Endothelial cell of umbilical vein (primary cell): ENCODE results near the gene KRTAP6-1. TPM values are rescaled to one million over a fixed set of nuclear protein-coding genes. Genes with fewer than 3 reads are reported as not detected.

ENCODE experiments used
- BruUV-seq: library from RNA; stranded (reverse); fragments of 400-500 nt; replicated peaks from 2 replicates; lab custom pipeline; 2021; lab: Mats Ljungman, UMichigan
- CTCF ChIA-PET: fragments of 300-600, 350-600 bp; sonication (Branson Sonifier 250); formaldehyde crosslinking; loops from one replicate; lab custom pipeline; 2021; ENCODE audit warnings: antibody characterized with exemption, inconsistent platforms; lab: Charles Lee
- POLR2A ChIA-PET: fragments of 300-600, 350-600 bp; sonication (Branson Sonifier 250); formaldehyde crosslinking; loops from one replicate; lab custom pipeline; 2021; ENCODE audit warnings: antibody characterized with exemption, inconsistent platforms; lab: Charles Lee
- DNase-seq: peaks from one replicate; pipeline ENCODE4 v3.0.0-alpha.2; 2011; ENCODE audit warnings: low read depth, low spot score
- FAIRE-seq: peaks from 2 replicates; lab custom pipeline; 2011; peaks lifted over from hg19 to GRCh38; lab: Jason Lieb, UNC
- H2AFZ ChIP-seq: 2 replicates; pipeline ENCODE4 v1.6.0; 2012; ENCODE audit warnings: low read depth, low read length, control low read depth, inconsistent platforms
- H3K27ac ChIP-seq: 2 replicates; pipeline ENCODE4 v1.5.1; 2011; ENCODE audit warnings: low read depth, mild to moderate bottlenecking, control low read depth, low read length, moderate library complexity; ENCODE audit not compliant: insufficient read depth
- H3K27me3 ChIP-seq, 2 experiments: 2 replicates each; pipeline versions ENCODE4 v1.6.0 to v1.6.1; 2011; ENCODE audit warnings: low read length in 2 of 2, mixed read lengths in 1 of 2; ENCODE audit not compliant: control insufficient read depth in 2 of 2, insufficient read depth in 2 of 2
- H3K36me3 ChIP-seq, 2 experiments: 2 replicates in 1 of 2; 3 replicates in 1 of 2; pipeline ENCODE4 v1.5.1; 2011; ENCODE audit warnings: low read length in 2 of 2, mild to moderate bottlenecking in 1 of 2, moderate library complexity in 1 of 2; ENCODE audit not compliant: control insufficient read depth in 2 of 2, insufficient read depth in 2 of 2; ENCODE audit errors: extremely low read depth in 1 of 2
- H3K4me1 ChIP-seq: 3 replicates; pipeline ENCODE4 v1.5.1; 2011; ENCODE audit warnings: mild to moderate bottlenecking, low read length; ENCODE audit not compliant: control insufficient read depth, insufficient read depth; ENCODE audit errors: extremely low read depth
- H3K4me2 ChIP-seq: 2 replicates; pipeline ENCODE4 v1.6.1; 2011; ENCODE audit warnings: low read length, control low read depth, mixed read lengths; ENCODE audit not compliant: insufficient read depth
- H3K4me3 ChIP-seq, 3 experiments: fragments of 200-600 bp in 1 of 3; sonication (generic), shearing (Covaris generic) in 1 of 3; replicated peaks in 1 of 3; 2 replicates each; pipeline ENCODE4 v1.5.1; 2011 to 2016; ENCODE audit warnings: control low read depth in 3 of 3, low read length in 3 of 3, mild to moderate bottlenecking in 2 of 3, inconsistent platforms in 1 of 3, low read depth in 1 of 3, moderate library complexity in 1 of 3; ENCODE audit not compliant: insufficient read depth in 1 of 3
- H3K79me2 ChIP-seq: 2 replicates; pipeline ENCODE4 v1.6.0; 2012; ENCODE audit warnings: low read length, inconsistent platforms; ENCODE audit not compliant: control insufficient read depth, insufficient read depth
- H3K9ac ChIP-seq: replicated peaks from 2 replicates; pipeline ENCODE3; 2011; ENCODE audit warnings: low read length, control low read depth; ENCODE audit not compliant: insufficient read depth; ENCODE audit errors: extremely low read depth
- H3K9me1 ChIP-seq: replicated peaks from 3 replicates; pipeline ENCODE4 v1.6.0; 2011; ENCODE audit warnings: mild to moderate bottlenecking, low read length; ENCODE audit not compliant: control insufficient read depth, insufficient read depth; ENCODE audit errors: extremely low read depth
- H3K9me3 ChIP-seq: replicated peaks from 2 replicates; pipeline ENCODE4 v1.5.1; 2012; ENCODE audit warnings: low read length, inconsistent platforms; ENCODE audit not compliant: control insufficient read depth, insufficient read depth
- H4K20me1 ChIP-seq: replicated peaks from 2 replicates; pipeline ENCODE3; 2011; ENCODE audit warnings: mild to moderate bottlenecking, low read length; ENCODE audit not compliant: control insufficient read depth, insufficient read depth; ENCODE audit errors: extremely low read depth
- EZH2 ChIP-seq: IDR thresholded peaks from 2 replicates; pipeline ENCODE4 v1.6.1; 2012; ENCODE audit warnings: borderline replicate concordance, low read depth, mild to moderate bottlenecking, moderate library complexity, low read length, inconsistent platforms; ENCODE audit not compliant: severe bottlenecking
- FOS ChIP-seq: IDR thresholded peaks from 2 replicates; pipeline ENCODE4 v1.6.1; 2011; ENCODE audit warnings: mild to moderate bottlenecking, low read length, moderate library complexity, borderline replicate concordance; ENCODE audit not compliant: insufficient read depth
- GATA2 ChIP-seq: IDR thresholded peaks from 2 replicates; pipeline ENCODE4 v1.7.0; 2011; ENCODE audit warnings: low read depth, mild to moderate bottlenecking, moderate library complexity, mixed read lengths, low read length; ENCODE audit not compliant: insufficient read length, insufficient read depth
- JUN ChIP-seq: IDR thresholded peaks from 2 replicates; pipeline ENCODE4 v1.6.1; 2011; ENCODE audit warnings: borderline replicate concordance, low read depth; ENCODE audit not compliant: insufficient read length, insufficient read depth
- MYC ChIP-seq: IDR thresholded peaks from one replicate; pipeline ENCODE4 v1.6.1; 2011; ENCODE audit warnings: mild to moderate bottlenecking, low read depth, low read length
- POLR2A ChIP-seq: IDR thresholded peaks from 2 replicates; pipeline ENCODE4 v1.6.1; 2012; ENCODE audit warnings: low read depth, mild to moderate bottlenecking, control low read depth, low read length
- POLR2AphosphoS5 ChIP-seq: IDR thresholded peaks from 2 replicates; pipeline ENCODE4 v1.6.1; 2012; ENCODE audit warnings: low read depth, mild to moderate bottlenecking, control low read depth, low read length, moderate library complexity; ENCODE audit not compliant: insufficient read depth
- dilution Hi-C: fragments of 300-500 bp; cut with MboI; formaldehyde crosslinking; loops from one replicate; pipeline ENCODE4 v1.15.0; 2019; ENCODE audit warnings: low sequenced_read_pairs; ENCODE audit not compliant: extremely low pct_ligation_motif_present
- intact Hi-C: fragments of 100-400 bp; cut with micrococcal nuclease; formaldehyde crosslinking; loops from one replicate; pipeline ENCODE4 v1.10.0; 2022
- polyA plus RNA-seq, 4 experiments: library from polyadenylated mRNA; depleted of rRNA in 3 of 4; stranded (reverse) in 3 of 4; unstranded in 1 of 4; fragments of >200 nt; gene quantifications; 2 replicates each; pipeline versions ENCODE4 v1.2.1 to v1.2.3, GENCODE V29; 2011 to 2012; ENCODE audit warnings: missing spikeins in 1 of 4
- total RNA-seq: library from RNA; stranded (reverse); gene quantifications from 2 replicates; pipeline ENCODE4 v1.2.3, GENCODE V29; 2021
- TF ChIP-seq, protein P1 (sequence below), 2 donors: IDR thresholded peaks; 1 replicate in 1 of 2; 2 replicates in 1 of 2; pipeline ENCODE4 v1.5.1; 2011; ENCODE audit warnings: low read length in 2 of 2, mild to moderate bottlenecking in 2 of 2, moderate library complexity in 2 of 2, control low read depth in 1 of 2, inconsistent platforms in 1 of 2, low read depth in 1 of 2; ENCODE audit not compliant: insufficient read depth in 1 of 2; ENCODE audit errors: extremely low read depth in 1 of 2
- TF ChIP-seq, protein P2 (sequence below): IDR thresholded peaks from 2 replicates; pipeline ENCODE4 v1.6.1; 2011; ENCODE audit not compliant: insufficient read depth, insufficient read length

The KRTAP6-1 gene
- total and polyA plus RNA-seq, 2 donors (not counting 3 experiments of a cell fraction or from before 2014, with no cell fraction given), result not detected

DNA sequence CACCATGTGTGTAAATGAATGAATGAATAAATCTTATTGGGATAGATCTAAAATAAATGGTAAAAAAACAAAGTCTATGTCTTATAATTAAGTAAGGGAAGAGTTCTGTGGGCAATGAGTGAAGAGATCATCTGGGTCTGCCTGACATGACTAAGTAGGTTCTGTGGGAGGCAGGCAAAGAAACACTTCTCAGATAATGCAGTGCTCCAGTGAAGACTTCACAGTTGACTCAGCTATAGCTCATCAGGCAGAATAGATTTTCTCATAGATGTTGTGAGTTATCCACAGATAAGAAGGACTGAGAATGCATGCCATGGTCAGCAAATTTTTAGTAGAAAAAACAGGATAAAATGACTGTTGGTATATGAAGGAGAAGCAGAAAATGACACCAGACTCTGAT lies 36.0 kb downstream of the KRTAP6-1 start:
- no peak for TF ChIP-seq POLR2A
- TF ChIP-seq JUN, result no peak
- TF ChIP-seq MYC, result no peak
- TF ChIP-seq FOS, result no peak
- TF ChIP-seq EZH2, result no peak
- TF ChIP-seq, protein P1, sequence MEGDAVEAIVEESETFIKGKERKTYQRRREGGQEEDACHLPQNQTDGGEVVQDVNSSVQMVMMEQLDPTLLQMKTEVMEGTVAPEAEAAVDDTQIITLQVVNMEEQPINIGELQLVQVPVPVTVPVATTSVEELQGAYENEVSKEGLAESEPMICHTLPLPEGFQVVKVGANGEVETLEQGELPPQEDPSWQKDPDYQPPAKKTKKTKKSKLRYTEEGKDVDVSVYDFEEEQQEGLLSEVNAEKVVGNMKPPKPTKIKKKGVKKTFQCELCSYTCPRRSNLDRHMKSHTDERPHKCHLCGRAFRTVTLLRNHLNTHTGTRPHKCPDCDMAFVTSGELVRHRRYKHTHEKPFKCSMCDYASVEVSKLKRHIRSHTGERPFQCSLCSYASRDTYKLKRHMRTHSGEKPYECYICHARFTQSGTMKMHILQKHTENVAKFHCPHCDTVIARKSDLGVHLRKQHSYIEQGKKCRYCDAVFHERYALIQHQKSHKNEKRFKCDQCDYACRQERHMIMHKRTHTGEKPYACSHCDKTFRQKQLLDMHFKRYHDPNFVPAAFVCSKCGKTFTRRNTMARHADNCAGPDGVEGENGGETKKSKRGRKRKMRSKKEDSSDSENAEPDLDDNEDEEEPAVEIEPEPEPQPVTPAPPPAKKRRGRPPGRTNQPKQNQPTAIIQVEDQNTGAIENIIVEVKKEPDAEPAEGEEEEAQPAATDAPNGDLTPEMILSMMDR (IDR thresholded peaks at IDR 0.05; ENCODE audit: extremely low read depth in 1 of 2, insufficient read depth in 1 of 2, low read depth in 1 of 2, low read length in 2 of 2), result no peak
- TF ChIP-seq, protein P2, sequence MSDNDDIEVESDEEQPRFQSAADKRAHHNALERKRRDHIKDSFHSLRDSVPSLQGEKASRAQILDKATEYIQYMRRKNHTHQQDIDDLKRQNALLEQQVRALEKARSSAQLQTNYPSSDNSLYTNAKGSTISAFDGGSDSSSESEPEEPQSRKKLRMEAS, result no peak
- TF ChIP-seq GATA2, result no peak
- no peak for TF ChIP-seq POLR2AphosphoS5
- no peaks in the 10 kb centered on the region for H3K79me2 ChIP-seq
- no peak for FAIRE-seq
- intact Hi-C loops (no loop called here), dilution Hi-C loops (no loop called here)
- H3K9ac ChIP-seq, result no peak overlapping the region
- H4K20me1 ChIP-seq, result no peaks in the 10 kb centered on the region
- BruUV-seq, result no TSS peak
- H3K27me3 ChIP-seq, result no peaks in the 10 kb centered on the region
- ChIA-PET POLR2A (no interaction called here), CTCF (no interaction called here)
- no peaks in the 10 kb centered on the region for H3K36me3 ChIP-seq
- H2AFZ ChIP-seq, result no peak overlapping the region
- no peaks in the 10 kb centered on the region for H3K9me1 ChIP-seq
- H3K4me2 ChIP-seq, result no peak overlapping the region
- H3K9me3 ChIP-seq, result peaks cover 2% of the 10 kb centered on the region
- H3K4me3 ChIP-seq, result no peak overlapping the region
- H3K27ac ChIP-seq, result no peak overlapping the region
- no peak for DNase-seq
- no peaks in the 10 kb centered on the region for H3K4me1 ChIP-seq
